Measurements from ENCODE around the gene BTNL9. TPM values are rescaled to one million over a fixed set of nuclear protein-coding genes. Genes with fewer than 3 reads are reported as not detected.

Gene BTNL9
- total RNA-seq, 1 experiment from 2014 or later = 11.5 TPM

DNA sequence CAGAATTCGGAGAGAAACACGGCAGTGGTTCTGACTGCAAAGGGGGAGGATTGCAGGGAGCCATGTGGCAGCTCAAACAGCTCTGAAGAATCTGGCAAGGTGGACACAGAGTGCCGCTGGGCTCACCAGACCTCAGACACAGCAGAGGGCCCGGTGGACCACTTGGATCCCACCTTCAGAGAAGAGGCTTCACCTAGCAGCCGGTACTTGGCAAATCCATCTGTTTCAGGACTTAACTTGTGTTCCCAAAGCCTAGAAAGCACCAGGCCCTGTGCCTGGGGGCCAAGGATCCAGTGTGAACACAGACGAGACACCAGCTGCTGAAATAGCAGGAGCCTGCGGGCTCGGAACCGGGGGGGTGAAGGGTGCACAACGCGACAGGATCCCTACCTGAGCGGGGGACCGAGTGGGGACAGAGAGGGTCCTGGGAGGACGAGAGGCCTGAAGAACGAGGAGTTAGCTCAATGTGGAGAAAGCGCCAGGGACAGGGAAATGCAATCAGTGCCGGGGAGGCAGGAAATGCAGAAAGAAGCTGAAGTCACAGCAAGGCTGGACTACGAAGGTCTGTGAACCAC is 44.6 kb downstream of the BTNL9 start:
- Histone ChIP-seq H3K79me2 (ENCODE audit: low read length) (no peaks in the 10 kb centered on the region), H2AFZ (ENCODE audit: low read length) (no peak overlapping the region), H3K27ac (ENCODE audit: low read length) (no peak overlapping the region), H3K36me3 (ENCODE audit: low read depth, low read length) (no peaks in the 10 kb centered on the region), H4K20me1 (ENCODE audit: low read length) (no peaks in the 10 kb centered on the region), H3K9ac (ENCODE audit: low read length) (no peak overlapping the region), H3K9me2 (replicated peaks; ENCODE audit: low read length) (no peaks in the 10 kb centered on the region), H3F3A (ENCODE audit: low read length, unreplicated experiment) (no peaks in the 10 kb centered on the region), H3K4me1 (ENCODE audit: insufficient read depth, low read length) (no peaks in the 10 kb centered on the region), H3K9me3 (ENCODE audit: low read length) (peaks cover 14% of the 10 kb centered on the region), H3K4me2 (ENCODE audit: low read length) (no peak overlapping the region), H3K4me3 (ENCODE audit: low read length) (no peak overlapping the region), H3K27me3 (ENCODE audit: low read length) (peaks cover 11% of the 10 kb centered on the region)
- ATAC-seq (no peak), DNase-seq (no peak)
- TF ChIP-seq, protein P1, sequence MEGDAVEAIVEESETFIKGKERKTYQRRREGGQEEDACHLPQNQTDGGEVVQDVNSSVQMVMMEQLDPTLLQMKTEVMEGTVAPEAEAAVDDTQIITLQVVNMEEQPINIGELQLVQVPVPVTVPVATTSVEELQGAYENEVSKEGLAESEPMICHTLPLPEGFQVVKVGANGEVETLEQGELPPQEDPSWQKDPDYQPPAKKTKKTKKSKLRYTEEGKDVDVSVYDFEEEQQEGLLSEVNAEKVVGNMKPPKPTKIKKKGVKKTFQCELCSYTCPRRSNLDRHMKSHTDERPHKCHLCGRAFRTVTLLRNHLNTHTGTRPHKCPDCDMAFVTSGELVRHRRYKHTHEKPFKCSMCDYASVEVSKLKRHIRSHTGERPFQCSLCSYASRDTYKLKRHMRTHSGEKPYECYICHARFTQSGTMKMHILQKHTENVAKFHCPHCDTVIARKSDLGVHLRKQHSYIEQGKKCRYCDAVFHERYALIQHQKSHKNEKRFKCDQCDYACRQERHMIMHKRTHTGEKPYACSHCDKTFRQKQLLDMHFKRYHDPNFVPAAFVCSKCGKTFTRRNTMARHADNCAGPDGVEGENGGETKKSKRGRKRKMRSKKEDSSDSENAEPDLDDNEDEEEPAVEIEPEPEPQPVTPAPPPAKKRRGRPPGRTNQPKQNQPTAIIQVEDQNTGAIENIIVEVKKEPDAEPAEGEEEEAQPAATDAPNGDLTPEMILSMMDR (conservative IDR thresholded peaks at IDR 0.05; ENCODE audit: low read depth, low read length) = no peak
- no peak for TF ChIP-seq EZH2 (IDR thresholded peaks at IDR 0.05; ENCODE audit: low read length, unreplicated experiment)
- TF ChIP-seq EZH2phosphoT487 (IDR thresholded peaks at IDR 0.05; ENCODE audit: borderline replicate concordance, low read length) = no peak
- CTCF ChIA-PET = no interaction called here
- BruUV-seq (replicated peaks) = no TSS peak
- intact Hi-C loops (cut with micrococcal nuclease) = no loop called here
- POLR2A ChIA-PET (ENCODE audit: unreplicated experiment) = no interaction called here

DNA sequence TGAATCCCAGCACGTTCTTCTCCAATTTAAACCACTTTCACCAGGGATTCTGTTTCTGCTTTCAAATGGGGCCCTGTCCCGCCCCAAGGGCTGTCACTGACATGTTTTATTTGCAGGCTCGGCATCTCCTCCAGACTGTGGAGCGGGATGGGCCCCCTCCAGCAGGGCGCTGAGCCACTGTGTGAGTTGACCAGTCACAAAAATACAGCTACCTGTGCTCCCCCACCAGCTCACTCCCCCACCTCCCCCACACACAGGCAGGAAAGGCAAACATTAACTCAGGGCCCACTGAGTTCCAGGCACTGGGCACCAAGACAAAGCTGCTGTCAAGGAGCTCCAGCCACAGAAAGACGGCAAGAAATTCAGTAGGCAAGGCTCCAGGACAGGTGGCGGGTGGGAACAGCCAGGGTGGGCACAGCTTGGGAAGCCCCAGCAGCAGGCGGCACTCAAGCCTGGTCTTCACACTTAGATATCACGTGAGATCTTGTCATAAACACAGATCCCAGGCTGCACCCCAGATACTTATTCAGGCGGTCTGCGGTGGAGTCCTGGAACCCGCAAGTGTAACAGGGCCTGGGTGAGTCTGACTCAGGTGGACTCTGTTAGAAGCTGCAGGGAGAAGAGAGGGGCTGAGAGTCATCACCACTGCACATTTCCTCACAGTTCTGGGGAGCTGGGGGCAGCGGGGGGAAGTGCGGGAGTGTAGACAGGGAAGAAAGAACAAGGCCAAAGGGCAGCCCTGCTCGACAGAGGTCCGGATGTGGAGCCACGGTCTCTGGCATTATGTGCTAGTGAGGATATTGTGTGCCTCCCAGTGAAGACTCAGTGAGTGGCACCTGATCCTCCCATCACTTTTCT is 46.2 kb downstream of the BTNL9 start:
- Histone ChIP-seq H3K27ac (ENCODE audit: low read length) (no peak overlapping the region), H3K27me3 (ENCODE audit: low read length) (peaks cover 11% of the 10 kb centered on the region), H2AFZ (ENCODE audit: low read length) (no peak overlapping the region), H3K9ac (ENCODE audit: low read length) (no peak overlapping the region), H3K4me1 (ENCODE audit: insufficient read depth, low read length) (no peaks in the 10 kb centered on the region), H4K20me1 (ENCODE audit: low read length) (no peaks in the 10 kb centered on the region), H3K9me3 (ENCODE audit: low read length) (peaks cover 14% of the 10 kb centered on the region), H3K4me3 (ENCODE audit: low read length) (no peak overlapping the region), H3K79me2 (ENCODE audit: low read length) (no peaks in the 10 kb centered on the region), H3K9me2 (replicated peaks; ENCODE audit: low read length) (no peaks in the 10 kb centered on the region), H3K36me3 (ENCODE audit: low read depth, low read length) (no peaks in the 10 kb centered on the region), H3F3A (ENCODE audit: low read length, unreplicated experiment) (no peaks in the 10 kb centered on the region), H3K4me2 (ENCODE audit: low read length) (no peak overlapping the region)
- no TSS peak for BruUV-seq (replicated peaks)
- DNase-seq (no peak), ATAC-seq (no peak)
- intact Hi-C loops (cut with micrococcal nuclease) = no loop called here
- CTCF ChIA-PET = no interaction called here
- POLR2A ChIA-PET (ENCODE audit: unreplicated experiment) = interaction anchor here (0.7 kb wide), 1 partner anchor 101 kb away, joined by 4 read pairs; no protein-coding TSS in a partner anchor
- TF ChIP-seq, protein P1 (conservative IDR thresholded peaks at IDR 0.05; ENCODE audit: low read depth, low read length) = no peak
- TF ChIP-seq EZH2phosphoT487 (IDR thresholded peaks at IDR 0.05; ENCODE audit: borderline replicate concordance, low read length) = no peak
- TF ChIP-seq EZH2 (IDR thresholded peaks at IDR 0.05; ENCODE audit: low read length, unreplicated experiment) = no peak

DNA sequence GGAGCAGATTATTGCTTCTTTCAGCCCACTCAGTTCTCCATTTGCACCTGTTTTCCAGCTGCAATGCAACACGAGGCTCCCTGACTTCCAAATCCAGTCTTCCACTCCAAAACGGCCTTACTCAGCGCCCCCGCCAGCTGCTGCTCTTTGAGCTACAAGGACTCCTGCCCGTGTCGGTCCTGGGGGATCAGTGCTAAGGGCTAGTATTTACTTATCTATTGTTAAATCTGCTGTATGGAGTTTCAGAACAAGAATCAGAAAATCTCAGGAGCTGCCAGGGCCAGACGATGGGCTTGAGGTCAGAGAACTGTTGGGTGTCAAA is 46.8 kb downstream of the BTNL9 start:
- Histone ChIP-seq H4K20me1 (ENCODE audit: low read length) (no peaks in the 10 kb centered on the region), H2AFZ (ENCODE audit: low read length) (no peak overlapping the region), H3K4me2 (ENCODE audit: low read length) (no peak overlapping the region), H3F3A (ENCODE audit: low read length, unreplicated experiment) (no peaks in the 10 kb centered on the region), H3K4me3 (ENCODE audit: low read length) (no peak overlapping the region), H3K36me3 (ENCODE audit: low read depth, low read length) (no peaks in the 10 kb centered on the region), H3K9me2 (replicated peaks; ENCODE audit: low read length) (no peaks in the 10 kb centered on the region), H3K27me3 (ENCODE audit: low read length) (peaks cover 11% of the 10 kb centered on the region), H3K4me1 (ENCODE audit: insufficient read depth, low read length) (no peaks in the 10 kb centered on the region), H3K27ac (ENCODE audit: low read length) (no peak overlapping the region), H3K9me3 (ENCODE audit: low read length) (peaks cover 9% of the 10 kb centered on the region), H3K79me2 (ENCODE audit: low read length) (no peaks in the 10 kb centered on the region), H3K9ac (ENCODE audit: low read length) (no peak overlapping the region)
- DNase-seq = no peak
- no TSS peak for BruUV-seq (replicated peaks)
- TF ChIP-seq EZH2 (IDR thresholded peaks at IDR 0.05; ENCODE audit: low read length, unreplicated experiment) = no peak
- TF ChIP-seq, protein P1 (conservative IDR thresholded peaks at IDR 0.05; ENCODE audit: low read depth, low read length) = no peak
- no peak for TF ChIP-seq EZH2phosphoT487 (IDR thresholded peaks at IDR 0.05; ENCODE audit: borderline replicate concordance, low read length)
- ChIA-PET CTCF (no interaction called here), POLR2A (ENCODE audit: unreplicated experiment) (interaction anchor here (0.7 kb wide), 1 partner anchor 102 kb away, joined by 4 read pairs; no protein-coding TSS in a partner anchor)
- no peak for ATAC-seq
- intact Hi-C loops (cut with micrococcal nuclease) = no loop called here

All from PC-3 (cell line).